Cerebellar cortex (tissue), 1 donor: Measurements from ENCODE around the gene UGT1A5.
"Not testable (repeated sequence)": the region's sequence is repeated elsewhere in the genome, so short reads cannot be mapped to it uniquely, and the experiment has no call there.

Source experiments
- DNase-seq: peaks from one replicate; pipeline ENCODE4 v3.0.0-alpha.2; 2015; ENCODE audit warnings: low spot score

The UGT1A5 gene

DNA sequence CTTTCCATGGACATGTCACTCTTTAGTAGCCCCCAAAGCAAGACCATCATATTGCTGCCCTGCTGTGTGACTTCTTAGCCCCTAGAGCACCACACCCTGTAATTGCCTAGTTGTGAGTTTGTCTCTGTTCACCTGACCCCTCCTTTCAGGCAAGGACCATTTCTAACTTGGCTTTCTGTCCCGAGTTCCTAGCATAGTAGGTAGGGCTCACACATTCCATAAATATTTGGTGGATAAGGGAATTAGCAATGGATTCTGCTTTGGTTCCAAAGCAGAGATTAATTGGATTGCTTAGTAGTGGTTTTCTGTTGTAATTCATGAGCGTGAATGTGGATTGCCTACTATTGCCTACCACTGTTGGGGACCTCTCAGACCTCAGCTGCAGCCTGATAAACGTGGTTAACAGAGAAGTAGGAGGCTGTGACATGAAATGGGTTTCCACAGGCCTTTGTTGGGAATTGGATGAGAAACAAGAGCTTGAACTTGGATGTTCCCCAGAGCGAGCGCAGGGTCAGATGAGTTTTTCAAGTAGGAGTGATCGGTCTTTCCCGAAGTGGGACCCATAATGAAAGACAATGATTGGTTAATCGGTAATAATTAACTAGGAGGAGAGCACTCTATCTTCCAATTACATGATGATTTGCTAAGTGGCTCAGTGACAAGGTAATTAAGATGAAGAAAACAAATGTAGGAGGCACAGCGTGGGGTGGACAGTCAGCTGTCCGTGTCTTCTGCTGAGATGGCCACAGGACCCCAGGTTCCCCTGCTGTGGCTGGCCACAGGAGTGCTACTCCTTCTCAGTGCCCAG lies 34.0 kb downstream of the UGT1A5 start:
- no peak for DNase-seq

GRCh38 chr2:233747283-233747544 lies 34.5 kb downstream of the UGT1A5 start:
- DNase-seq, result no peak

DNA sequence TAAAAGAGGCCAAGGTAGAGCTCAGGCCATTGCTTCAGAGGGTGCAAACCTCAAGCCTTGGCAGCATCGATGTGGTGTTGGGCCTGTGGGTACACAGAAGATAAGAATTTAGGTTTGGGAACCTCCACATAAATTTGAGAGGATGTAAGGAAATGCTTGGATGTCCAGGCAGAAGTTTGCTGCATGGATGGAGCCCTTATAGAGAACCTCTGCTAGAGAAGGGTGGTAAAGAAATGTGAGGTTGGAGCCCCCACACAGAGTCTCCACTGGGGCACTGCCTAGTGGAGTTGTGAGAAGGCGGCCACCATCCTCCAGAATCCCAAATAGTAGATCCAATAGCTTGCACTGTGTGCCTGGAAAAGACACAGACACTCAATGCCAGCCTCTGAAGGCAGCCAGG lies 38.0 kb downstream of the UGT1A5 start:
- not testable (repeated sequence) for DNase-seq

- DNase-seq, result not testable (repeated sequence)
Measured at GRCh38 chr2:233751212-233752009, 38.7 kb downstream of the UGT1A5 start.

- DNase-seq, result no peak
Measured at GRCh38 chr2:233754872-233755611, 42.3 kb downstream of the UGT1A5 start.

- no peak for DNase-seq
Measured at GRCh38 chr2:233756429-233757081, 43.8 kb downstream of the UGT1A5 start.

DNA sequence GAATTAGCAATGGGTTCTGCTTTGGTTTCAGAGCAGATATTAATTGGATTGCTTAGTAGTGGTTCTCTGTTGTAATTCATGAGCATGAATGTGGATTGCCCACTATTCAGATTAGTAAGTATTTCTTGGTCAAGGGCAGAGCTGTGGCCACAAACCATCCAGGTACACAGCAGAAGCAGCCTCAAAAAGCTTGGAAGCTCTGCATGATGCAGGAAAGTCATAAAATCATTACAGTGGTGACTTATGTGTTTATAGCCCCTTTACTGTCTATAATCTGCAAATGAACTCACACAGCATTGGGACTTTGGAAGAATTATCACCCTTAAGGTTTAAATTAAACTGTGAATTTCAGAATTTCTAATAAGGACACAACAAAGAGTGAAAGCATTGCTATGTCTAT lies 45.4 kb downstream of the UGT1A5 start:
- no peak for DNase-seq

- no peak for DNase-seq
Measured at GRCh38 chr2:233758849-233759248, 46.1 kb downstream of the UGT1A5 start.

- DNase-seq, result no peak
Measured at GRCh38 chr2:233760043-233760442, 47.3 kb downstream of the UGT1A5 start, which contains the start of gene UGT1A1. TSS of gene UGT1A1 (plus strand) at chr2:233760270. CDS start at chr2:233760288, 18 bp downstream.

DNA sequence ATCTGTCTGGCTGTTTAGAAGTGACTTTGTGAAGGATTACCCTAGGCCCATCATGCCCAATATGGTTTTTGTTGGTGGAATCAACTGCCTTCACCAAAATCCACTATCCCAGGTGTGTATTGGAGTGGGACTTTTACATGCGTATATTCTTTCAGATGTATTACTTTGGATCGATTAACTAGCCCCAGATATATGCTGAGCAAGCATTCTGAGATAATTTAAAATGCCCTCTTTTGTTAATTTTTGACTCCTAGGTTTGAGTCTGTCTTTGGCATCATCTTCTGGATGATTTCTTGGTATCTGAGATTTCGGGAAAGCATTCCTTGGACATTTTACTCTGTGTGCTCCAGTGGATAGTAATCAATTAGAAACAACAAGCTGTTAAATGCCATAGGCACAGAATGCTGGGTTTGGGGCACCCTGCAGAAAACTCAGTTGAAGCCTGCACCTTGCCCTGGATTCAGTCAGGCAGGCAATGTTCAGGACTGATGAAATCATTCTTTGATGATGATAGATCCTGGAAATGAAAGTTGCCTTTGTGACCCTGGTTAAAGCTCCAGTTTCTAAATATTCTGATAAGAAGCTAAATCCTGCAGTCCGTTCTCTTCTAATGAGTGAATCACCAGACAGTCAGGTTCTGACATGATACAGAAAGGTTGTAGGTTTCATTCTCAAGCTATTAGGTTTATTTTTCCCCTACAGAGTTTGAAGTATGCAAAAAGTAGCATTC lies 48.5 kb downstream of the UGT1A5 start:
- DNase-seq, result no peak

- no peak for DNase-seq
Measured at GRCh38 chr2:233764264-233764663, 51.6 kb downstream of the UGT1A5 start.

DNA sequence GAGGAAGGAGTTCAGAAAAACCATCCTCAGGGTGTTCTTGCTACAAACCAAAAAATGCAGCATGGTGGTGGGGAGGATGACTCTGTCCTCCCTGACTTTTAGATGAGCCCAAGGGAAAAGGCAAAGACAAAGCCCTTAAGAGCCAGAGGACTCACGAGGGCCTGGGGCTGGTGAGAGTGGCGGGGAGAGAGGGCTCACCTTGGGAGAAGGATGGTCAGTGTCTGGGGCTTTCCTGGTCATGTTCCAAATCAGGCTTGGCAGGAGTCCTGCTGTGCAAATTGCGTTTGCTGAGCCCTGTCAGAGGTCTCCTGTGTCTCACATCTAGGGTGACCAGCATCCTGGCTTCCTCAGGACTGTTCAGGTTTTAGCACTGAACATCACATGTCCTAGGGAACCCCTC lies 52.1 kb downstream of the UGT1A5 start:
- DNase-seq, result no peak

DNA sequence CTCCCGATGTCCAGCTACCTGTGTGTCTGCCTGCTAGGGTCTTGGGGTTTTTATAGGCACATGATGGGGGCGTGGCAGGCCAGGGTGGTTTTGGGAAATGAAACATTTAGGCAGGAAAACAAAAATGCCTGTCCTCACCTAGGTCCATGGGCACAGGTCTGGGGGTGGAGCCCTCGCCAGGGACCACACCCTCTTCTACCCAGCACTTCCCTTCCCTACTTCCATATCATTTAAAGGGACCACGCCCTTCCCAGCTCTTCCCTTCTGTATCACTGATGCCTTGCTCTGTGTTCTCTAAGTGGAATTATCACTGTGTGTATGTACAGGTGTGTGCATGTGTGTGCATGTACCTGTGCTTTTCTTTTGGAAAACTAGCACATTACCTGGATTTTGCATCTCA lies 53.7 kb downstream of the UGT1A5 start:
- DNase-seq, result no peak

DNA sequence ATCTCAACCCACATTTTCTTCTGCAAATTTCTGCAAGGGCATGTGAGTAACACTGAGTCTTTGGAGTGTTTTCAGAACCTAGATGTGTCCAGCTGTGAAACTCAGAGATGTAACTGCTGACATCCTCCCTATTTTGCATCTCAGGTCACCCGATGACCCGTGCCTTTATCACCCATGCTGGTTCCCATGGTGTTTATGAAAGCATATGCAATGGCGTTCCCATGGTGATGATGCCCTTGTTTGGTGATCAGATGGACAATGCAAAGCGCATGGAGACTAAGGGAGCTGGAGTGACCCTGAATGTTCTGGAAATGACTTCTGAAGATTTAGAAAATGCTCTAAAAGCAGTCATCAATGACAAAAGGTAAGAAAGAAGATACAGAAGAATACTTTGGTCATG lies 55.4 kb downstream of the UGT1A5 start:
- no peak for DNase-seq

GRCh38 chr2:233769260-233769659 lies 56.6 kb downstream of the UGT1A5 start:
- no peak for DNase-seq

DNA sequence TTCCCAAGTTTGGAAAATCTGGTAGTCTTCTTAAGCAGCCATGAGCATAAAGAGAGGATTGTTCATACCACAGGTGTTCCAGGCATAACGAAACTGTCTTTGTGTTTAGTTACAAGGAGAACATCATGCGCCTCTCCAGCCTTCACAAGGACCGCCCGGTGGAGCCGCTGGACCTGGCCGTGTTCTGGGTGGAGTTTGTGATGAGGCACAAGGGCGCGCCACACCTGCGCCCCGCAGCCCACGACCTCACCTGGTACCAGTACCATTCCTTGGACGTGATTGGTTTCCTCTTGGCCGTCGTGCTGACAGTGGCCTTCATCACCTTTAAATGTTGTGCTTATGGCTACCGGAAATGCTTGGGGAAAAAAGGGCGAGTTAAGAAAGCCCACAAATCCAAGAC lies 59.4 kb downstream of the UGT1A5 start:
- DNase-seq, result no peak

GRCh38 chr2:233772583-233772982 lies 59.9 kb downstream of the UGT1A5 start:
- DNase-seq, result no peak

GRCh38 chr2:233773854-233774253 lies 61.1 kb downstream of the UGT1A5 start:
- DNase-seq, result no peak

DNA sequence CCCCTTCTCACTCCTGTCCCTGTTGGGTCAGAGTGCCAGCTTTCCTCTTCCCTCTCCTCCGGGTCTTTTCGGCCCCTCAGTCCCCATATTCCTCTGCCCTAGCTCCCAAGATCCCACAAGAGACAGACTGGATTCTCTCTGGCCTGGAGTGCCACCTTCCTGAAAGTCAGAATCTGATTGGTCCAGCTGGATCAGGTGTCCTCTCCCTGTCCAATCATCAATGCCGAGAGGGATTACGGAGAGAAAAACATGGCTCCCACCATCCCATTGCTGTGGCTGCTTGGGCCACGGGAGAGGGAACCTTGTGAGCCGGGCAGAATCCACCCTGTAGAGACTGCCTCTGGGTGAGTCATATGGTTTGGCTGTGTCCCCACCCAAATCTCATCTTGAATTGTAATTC lies 62.7 kb downstream of the UGT1A5 start:
- DNase-seq, result no peak

GRCh38 chr2:233778030-233778429 lies 65.3 kb downstream of the UGT1A5 start, which contains the start of gene MROH2A:
TSS of gene MROH2A (plus strand) at chr2:233778330. CDS start at chr2:233779359, 1,029 bp downstream.
- no peak for DNase-seq

GRCh38 chr2:233779722-233780121 lies 67.0 kb downstream of the UGT1A5 start:
- no peak for DNase-seq
